A549 treated with GW870086 at 1 μM for 4 hours (cell line): ENCODE data around the gene CFB. TPM values are rescaled to one million over a fixed set of nuclear protein-coding genes. Genes with fewer than 3 reads are reported as not detected.

Experiments
- total RNA-seq: library from RNA; stranded (reverse); fragments of 200-300 nt; extraction: Qiagen RNA extraction; gene quantifications from 5 replicates; pipeline ENCODE4 v1.2.3, GENCODE V29; 2022; ENCODE audit warnings: low read depth

CFB gene
- 1.6 to 3.3 TPM (median 2.4 TPM) in 5 replicates for total RNA-seq

GRCh38 chr6:31945507-31946369 is at the start of gene CFB:
TSS of gene CFB (plus strand) at chr6:31946095. CDS start at chr6:31946222, 127 bp downstream.

DNA sequence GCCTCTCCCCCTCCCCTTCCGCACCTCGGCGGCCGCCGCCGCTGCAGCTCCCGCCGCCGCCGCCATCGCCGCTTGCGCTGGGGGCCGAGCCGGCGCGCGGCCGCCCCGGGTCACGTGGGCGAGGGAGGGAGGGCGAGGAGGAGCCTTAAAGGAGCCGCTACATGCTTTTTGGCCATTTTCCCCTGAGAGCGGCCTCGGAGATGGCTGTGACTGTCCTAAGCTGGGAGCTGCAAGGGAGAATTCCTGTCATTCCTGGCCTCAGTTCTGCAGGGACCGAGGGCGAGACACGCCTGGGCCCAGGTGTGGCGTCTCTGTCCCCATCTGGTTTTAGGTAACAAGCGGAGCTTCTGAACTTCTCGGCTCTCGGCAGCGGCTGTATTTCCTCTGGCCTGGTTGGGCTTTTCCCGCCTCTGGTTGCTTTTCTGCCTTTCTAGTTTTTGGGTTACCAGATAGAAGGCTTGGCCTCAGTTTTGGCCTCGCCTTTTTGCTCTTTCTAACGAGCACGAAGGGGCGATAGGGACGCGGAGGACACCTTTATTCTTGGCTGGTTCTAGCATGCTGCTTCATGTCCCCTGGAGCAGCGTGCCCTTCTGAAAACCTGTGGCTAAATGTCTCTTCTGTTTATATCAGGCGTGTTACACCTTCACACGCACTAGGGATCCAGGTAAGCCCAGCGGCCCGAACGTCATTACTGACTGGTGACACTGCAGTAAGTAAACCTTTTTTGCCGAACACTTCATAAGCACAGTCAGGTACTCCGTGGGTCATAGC is 48.1 kb upstream of the CFB start, which contains the start of gene EHMT2:
Gene EHMT2 (minus strand): TSS at position 87 of the 771 bp plus-strand sequence. CDS start 21 bp downstream, at position 66.

DNA sequence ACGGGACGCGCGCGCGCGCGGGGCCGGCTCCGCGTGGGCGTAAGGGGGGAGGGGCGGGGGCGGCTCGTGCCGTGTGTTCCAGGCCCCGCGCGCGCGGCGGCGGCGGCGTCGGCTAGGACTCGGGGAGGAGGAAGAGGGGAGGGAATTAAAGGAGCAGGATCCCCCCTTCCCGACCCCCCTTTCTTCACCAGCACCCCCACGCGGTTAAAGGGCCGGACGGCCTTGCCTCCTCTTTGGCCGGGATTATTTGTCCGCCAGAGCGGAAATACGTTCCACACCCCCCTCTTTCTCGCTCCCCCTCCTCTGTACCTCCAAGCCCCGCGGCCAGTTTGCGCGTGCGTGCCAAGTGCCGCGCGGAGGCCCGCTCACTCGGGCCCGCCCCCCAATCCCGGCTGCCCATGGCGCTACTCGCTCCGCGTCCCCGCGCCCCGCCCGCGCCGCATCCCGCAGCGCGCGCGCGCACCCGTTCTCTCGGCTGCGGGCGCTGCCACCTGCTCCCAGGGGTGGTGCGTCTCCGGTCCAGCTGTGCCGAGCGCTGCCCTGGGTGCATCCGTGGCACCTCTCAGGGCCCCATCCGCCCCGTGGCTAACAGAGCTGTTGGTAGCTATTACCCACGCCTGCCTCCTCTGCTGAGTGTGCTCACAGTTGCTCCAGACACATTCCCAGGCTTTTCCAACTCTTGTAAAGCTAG is 43.8 kb upstream of the CFB start, which contains the start of gene ZBTB12:
Gene ZBTB12 (minus strand): TSS at position 134 of the 691 bp plus-strand sequence. CDS start 781 bp downstream, outside the sequence.

GRCh38 chr6:31927242-31927862 is 18.5 kb upstream of the CFB start, which contains the start of gene C2:
TSS of gene C2 (plus strand) at chr6:31927717. CDS start at chr6:31927753, 36 bp downstream.

GRCh38 chr6:31958741-31959739 is 13.1 kb downstream of the CFB start, which contains the start of the genes NELFE and SKIC2:
TSS of gene NELFE (minus strand) at chr6:31958971. CDS start at chr6:31958446, 525 bp downstream.
TSS of gene SKIC2 (plus strand) at chr6:31959175. CDS start at chr6:31959193, 18 bp downstream.

GRCh38 chr6:31971993-31972708 is 26.3 kb downstream of the CFB start, which contains the start of gene DXO:
TSS of gene DXO (minus strand) at chr6:31972138. CDS start at chr6:31971675, 463 bp downstream.

DNA sequence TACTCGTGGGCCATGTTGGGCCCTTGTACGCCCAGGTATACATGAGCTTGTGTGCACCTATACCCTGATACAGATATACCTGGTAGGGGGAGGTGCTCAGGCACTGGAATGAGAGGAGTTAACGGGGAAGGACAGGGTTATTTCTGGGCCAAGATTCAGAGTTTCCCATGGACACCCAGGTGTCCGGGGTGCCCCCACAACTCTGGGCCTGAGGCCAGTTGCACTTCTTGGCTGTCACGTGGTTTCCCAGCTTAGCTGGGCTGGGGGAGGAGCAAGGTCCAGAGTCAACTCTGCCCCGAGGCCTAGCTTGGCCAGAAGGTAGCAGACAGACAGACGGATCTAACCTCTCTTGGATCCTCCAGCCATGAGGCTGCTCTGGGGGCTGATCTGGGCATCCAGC is 35.8 kb downstream of the CFB start, which contains the start of gene C4A:
Gene C4A (plus strand): TSS at position 314 of the 400 bp plus-strand sequence. CDS start 51 bp downstream, at position 365.

Other genes starting within 250 kb of the CFB start
- gene ABHD16A, start 242.8 kb upstream of the CFB start, total RNA-seq: 12.8 to 19.4 TPM (median 18.7 TPM) in 5 replicates
- not detected in 5 replicates for gene LY6G6F, start 239.2 kb upstream of the CFB start, total RNA-seq
- gene LY6G6D, start 230.7 kb upstream of the CFB start, total RNA-seq: not detected in 5 replicates
- gene LY6G6C, start 224.3 kb upstream of the CFB start, total RNA-seq: 0.14 TPM in 1 of 5 replicates, not detected in the others
- not detected in 5 replicates for gene MPIG6B, start 222.7 kb upstream of the CFB start, total RNA-seq
- 26.8 to 31.8 TPM (median 27.9 TPM) in 5 replicates for gene DDAH2, start 216.8 kb upstream of the CFB start, total RNA-seq
- gene CLIC1, start 209.6 kb upstream of the CFB start, total RNA-seq: 486 to 498 TPM (median 493 TPM) in 5 replicates
- 10.5 to 13.8 TPM (median 12.5 TPM) in 5 replicates for gene MSH5, start 206.1 kb upstream of the CFB start, total RNA-seq
- 1.6 to 3.9 TPM (median 3.7 TPM) in 5 replicates for gene SAPCD1, start 183.4 kb upstream of the CFB start, total RNA-seq
- 1.2 to 2.0 TPM (median 1.5 TPM) in 5 replicates for gene VWA7, start 168.8 kb upstream of the CFB start, total RNA-seq
- 47.4 to 59.1 TPM (median 53.3 TPM) in 5 replicates for gene VARS1, start 150.3 kb upstream of the CFB start, total RNA-seq
- gene LSM2, start 139.1 kb upstream of the CFB start, total RNA-seq: 52.2 to 66.7 TPM (median 61.9 TPM) in 5 replicates
- 0.82 to 1.5 TPM (median 1.3 TPM) in 5 replicates for gene HSPA1L, start 130.8 kb upstream of the CFB start, total RNA-seq
- gene HSPA1A, start 130.6 kb upstream of the CFB start, total RNA-seq: 148 to 264 TPM (median 205 TPM) in 5 replicates
- gene HSPA1B, start 118.4 kb upstream of the CFB start, total RNA-seq: 116 to 191 TPM (median 162 TPM) in 5 replicates
- 24.9 to 34.9 TPM (median 25.5 TPM) in 5 replicates for gene NEU1, start 83.3 kb upstream of the CFB start, total RNA-seq
- 0.05 to 0.21 TPM in 2 of 5 replicates, not detected in the others for gene SLC44A4, start 67.1 kb upstream of the CFB start, total RNA-seq
- 23.1 to 27.6 TPM (median 27.1 TPM) in 5 replicates for gene EHMT2, start 48.4 kb upstream of the CFB start, total RNA-seq
- 3.1 to 4.0 TPM (median 3.5 TPM) in 5 replicates for gene ZBTB12, start 44.0 kb upstream of the CFB start, total RNA-seq
- 0.07 to 0.43 TPM (median 0.23 TPM) in 5 replicates for gene C2, start 18.4 kb upstream of the CFB start, total RNA-seq
- 73.9 to 80.8 TPM (median 79.3 TPM) in 5 replicates for gene NELFE, start 12.9 kb downstream of the CFB start, total RNA-seq
- gene SKIC2, start 13.1 kb downstream of the CFB start, total RNA-seq: 16.7 to 25.7 TPM (median 25.0 TPM) in 5 replicates
- gene DXO, start 26.0 kb downstream of the CFB start, total RNA-seq: 10.4 to 12.0 TPM (median 11.0 TPM) in 5 replicates
- 0.87 to 1.7 TPM (median 0.93 TPM) in 5 replicates for gene C4A, start 36.0 kb downstream of the CFB start, total RNA-seq
- 0.53 to 1.4 TPM (median 1.1 TPM) in 5 replicates for gene C4B, start 68.7 kb downstream of the CFB start, total RNA-seq
- 0.08 TPM in 1 of 5 replicates, not detected in the others for gene CYP21A2, start 92.3 kb downstream of the CFB start, total RNA-seq
- 0.42 to 1.3 TPM (median 0.65 TPM) in 5 replicates for gene TNXB, start 163.2 kb downstream of the CFB start, total RNA-seq
- gene ATF6B, start 182.2 kb downstream of the CFB start, total RNA-seq: 25.5 to 33.4 TPM (median 33.2 TPM) in 5 replicates
- 6.4 to 7.8 TPM (median 7.4 TPM) in 5 replicates for gene FKBPL, start 184.2 kb downstream of the CFB start, total RNA-seq
- gene PRRT1, start 205.8 kb downstream of the CFB start, total RNA-seq: 0.41 to 0.74 TPM (median 0.62 TPM) in 5 replicates
- 7.8 to 10.0 TPM (median 9.0 TPM) in 5 replicates for gene PPT2, start 208.0 kb downstream of the CFB start, total RNA-seq
- 0.94 to 1.8 TPM (median 1.5 TPM) in 5 replicates for gene EGFL8, start 218.5 kb downstream of the CFB start, total RNA-seq
- gene AGPAT1, start 230.0 kb downstream of the CFB start, total RNA-seq: 29.2 to 39.1 TPM (median 37.9 TPM) in 5 replicates
- 32.6 to 46.6 TPM (median 46.1 TPM) in 5 replicates for gene RNF5, start 232.3 kb downstream of the CFB start, total RNA-seq
- 1.3 to 2.3 TPM (median 2.0 TPM) in 5 replicates for gene AGER, start 238.2 kb downstream of the CFB start, total RNA-seq
- gene PBX2, start 244.1 kb downstream of the CFB start, total RNA-seq: 10.9 to 18.1 TPM (median 17.2 TPM) in 5 replicates
- 0.22 to 0.49 TPM (median 0.43 TPM) in 5 replicates for gene GPSM3, start 246.5 kb downstream of the CFB start, total RNA-seq